H54 (cell line): Measurements from ENCODE around the gene NT5DC1.

ENCODE experiments used
- DNase-seq: peaks from one replicate; pipeline ENCODE4 v3.0.0; 2011; ENCODE audit warnings: low spot score, mixed read lengths; ENCODE audit not compliant: insufficient read length
- FAIRE-seq: peaks from 3 replicates; lab custom pipeline; 2011; peaks lifted over from hg19 to GRCh38; lab: Jason Lieb, UNC
- POLR2A ChIP-seq: IDR thresholded peaks from 2 replicates; pipeline ENCODE4 v1.6.1; 2011; ENCODE audit warnings: low read depth, mild to moderate bottlenecking, low read length

The NT5DC1 gene

DNA sequence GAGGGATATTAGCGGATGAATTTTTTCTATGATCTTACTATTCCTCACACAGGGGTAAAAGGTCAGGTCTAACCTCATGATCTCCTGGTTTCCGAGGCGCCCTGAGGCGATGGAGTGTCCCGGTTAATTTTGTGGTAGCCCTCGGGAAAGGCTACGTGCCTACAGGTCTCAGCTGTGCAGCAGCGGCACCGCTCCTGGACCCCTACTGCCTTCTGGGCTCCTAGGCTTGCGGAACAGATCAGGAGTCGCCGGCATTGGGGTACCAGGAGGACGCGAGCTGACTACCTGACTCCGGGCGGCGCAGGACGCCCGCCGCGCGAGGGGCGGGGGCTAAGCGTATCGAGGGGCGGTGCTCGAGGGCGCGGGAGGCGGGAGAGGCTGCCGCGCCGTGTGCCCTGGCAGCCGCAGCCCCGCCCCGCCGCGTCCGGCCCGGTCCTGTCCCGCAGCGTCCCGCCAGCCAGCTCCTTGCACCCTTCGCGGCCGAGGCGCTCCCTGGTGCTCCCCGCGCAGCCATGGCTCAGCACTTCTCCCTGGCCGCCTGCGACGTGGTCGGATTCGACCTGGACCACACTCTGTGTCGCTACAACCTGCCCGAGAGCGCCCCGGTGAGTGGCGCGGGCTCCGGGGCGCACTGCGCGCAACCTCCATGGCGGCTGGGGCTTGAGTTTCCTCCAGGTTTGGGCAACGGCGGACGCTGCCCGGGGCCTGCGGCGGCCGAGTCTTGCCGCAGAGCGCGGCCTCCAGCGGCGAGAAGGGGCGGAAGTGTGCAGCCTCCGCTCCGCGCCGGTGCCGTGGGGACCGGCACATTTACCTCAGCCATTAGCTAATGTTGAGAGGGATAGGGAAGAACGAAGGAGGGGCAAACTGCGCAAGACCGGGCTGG is at the start of gene NT5DC1:
NT5DC1 (plus strand) TSS at position 435 of the 883 bp plus-strand sequence; CDS start at position 513, 78 bp downstream.
- peak; percentile 63 for DNase-seq
- no peak for FAIRE-seq
- peak; percentile 84 for TF ChIP-seq POLR2A

DNA sequence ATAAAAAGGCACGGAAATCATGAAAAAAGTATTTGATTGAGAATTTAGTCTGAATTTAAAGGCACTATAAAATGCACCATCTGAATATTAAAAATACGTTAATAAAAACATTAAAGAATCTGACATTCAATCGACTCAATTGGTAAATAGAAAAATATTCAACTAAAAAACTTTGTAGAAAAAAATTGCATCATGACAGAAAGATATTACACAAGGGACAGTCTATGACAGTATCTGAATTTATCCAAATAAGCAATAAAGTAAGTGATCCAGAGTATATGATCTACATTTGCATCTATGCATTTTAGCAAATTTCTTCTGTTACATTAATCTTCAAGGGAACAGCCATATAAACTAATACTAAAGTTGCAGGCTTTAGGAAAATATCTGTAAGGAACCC is 49.4 kb upstream of the NT5DC1 start:
- no peak for TF ChIP-seq POLR2A
- no peak for FAIRE-seq
- DNase-seq: no peak

DNA sequence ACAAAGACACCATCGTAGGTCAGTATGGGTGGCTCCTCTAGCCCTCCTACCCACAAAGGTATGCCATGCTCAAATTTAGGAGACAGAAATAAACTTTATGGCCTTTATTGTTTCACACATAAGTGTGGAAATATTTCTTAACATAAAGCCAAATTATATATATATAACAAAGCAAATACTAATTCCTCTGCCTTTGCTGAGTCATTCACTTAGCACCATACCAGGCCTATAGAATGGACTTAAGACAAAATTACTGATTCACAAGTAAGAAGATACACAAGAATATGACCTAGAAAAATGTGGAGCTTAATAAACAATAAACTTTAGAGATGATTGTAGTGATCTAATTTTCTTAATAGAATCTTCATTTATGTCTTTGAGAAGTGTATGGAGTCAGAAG is 45.1 kb upstream of the NT5DC1 start:
- TF ChIP-seq POLR2A: no peak
- FAIRE-seq (no peak), DNase-seq (no peak)

DNA sequence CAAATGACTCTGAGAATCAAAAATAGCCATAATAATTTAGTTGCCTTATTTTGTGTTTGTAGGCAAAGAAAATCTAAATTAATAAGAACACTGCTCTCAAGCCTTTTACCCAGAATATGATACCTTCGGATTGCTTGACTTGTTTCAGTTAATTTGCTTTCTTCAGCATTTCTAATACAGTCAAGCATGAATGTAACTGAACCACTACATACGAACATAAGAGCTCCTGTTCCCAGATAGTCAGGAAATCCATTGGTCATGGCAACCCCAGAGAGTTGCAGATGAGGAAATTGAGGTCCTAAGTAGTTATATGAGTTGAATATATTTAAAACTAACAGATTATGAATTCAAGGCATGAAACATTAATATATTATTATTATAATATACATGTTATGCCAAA is 42.9 kb upstream of the NT5DC1 start:
- DNase-seq (no peak), FAIRE-seq (no peak)
- no peak for TF ChIP-seq POLR2A

DNA sequence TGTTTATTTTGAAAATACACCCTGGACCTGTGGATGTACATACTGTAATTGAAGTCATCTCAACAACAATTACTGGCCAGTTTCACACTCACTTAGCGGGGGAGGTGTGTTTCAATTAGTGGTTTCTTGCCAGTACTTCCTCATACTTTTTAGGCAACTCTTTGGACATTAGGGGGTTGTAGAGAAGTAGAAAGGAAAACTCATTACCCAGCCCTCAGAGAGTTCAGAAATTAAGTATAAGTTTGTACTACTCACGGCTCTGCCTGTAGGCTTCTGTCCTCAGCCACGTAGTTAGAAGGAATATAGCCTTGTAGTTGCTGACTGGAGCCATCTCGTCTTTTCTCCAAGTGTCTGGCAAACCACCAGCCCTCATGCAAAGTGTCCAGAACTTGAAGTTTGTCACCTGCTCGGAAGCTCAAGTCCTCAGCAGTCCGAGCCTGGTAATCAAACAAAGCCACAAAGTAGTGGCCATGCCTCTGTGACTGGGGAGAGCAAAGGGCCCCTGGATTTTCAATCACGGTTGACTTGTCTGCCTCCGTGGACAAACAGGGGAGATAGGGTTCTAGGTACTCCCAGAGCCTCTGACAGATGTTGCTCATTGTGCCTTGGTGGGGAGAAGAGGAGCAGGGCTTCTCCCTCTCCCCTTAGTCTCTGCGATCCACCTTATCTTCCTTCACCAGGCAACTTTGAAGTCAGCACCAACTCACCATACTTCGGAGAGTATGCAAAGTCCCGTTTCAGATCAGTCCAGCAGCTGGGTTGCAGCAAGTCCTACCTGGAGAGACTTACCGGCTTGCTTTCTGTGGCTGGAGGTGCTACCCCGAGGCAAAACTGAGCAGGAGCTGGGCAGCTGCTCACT is 40.7 kb upstream of the NT5DC1 start:
- TF ChIP-seq POLR2A: no peak
- FAIRE-seq (no peak), DNase-seq (no peak)

DNA sequence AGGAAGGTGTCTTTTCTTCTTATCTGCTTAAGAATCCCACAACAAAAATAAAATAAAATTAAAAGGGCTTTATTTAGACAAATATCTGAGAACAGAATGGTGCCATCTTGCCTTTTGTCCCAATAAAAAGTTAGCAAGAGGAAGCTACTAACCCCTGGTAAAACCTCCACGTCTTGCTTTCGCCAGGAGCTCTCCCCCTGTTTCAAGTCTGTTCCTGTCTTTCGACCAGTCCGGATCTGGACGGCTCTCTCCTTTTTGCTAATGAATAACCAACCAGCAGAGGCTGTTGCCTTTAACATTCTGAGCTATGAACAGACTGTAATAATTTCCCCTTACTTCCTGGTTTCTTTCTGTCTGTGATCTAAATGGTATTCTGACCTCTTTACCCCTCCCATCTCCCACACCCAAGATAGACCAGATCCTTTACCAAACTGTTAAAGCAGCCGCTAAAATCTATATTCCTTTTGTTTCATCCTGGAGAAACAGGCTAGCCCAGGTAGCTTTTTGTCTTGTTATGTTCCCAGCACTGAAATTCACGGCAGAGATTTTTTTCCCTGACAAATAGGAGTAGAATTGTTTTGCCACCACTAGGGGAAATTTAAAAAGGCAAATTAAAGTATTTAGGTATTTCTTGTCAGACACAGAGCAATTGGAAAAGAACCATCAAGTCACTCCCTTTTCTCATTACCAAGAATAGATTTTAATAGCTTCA is 39.9 kb upstream of the NT5DC1 start, which contains the start of gene FRK:
FRK (minus strand) TSS at position 320 of the 712 bp plus-strand sequence. CDS start 580 bp downstream, outside the sequence.
- FAIRE-seq (no peak), DNase-seq (no peak)
- TF ChIP-seq POLR2A: no peak

DNA sequence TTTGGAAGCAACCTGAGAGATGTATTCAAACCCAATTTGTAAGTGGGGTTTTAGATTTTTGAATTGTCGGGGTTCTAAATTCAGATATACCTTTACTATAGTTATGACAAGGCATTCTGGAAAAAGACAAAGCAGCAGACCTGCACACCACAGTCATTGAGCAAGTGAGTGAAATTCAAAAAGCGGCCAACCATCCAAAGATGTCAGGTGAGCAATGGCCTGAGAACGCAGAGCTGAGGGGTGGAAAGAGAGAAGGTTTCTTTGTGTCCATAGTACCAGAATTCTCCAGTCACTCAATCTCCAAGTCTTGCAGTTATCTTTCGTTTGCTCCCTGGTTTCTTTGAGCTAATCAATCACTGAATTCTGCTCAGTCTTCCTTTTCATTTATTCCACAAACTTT is 38.2 kb upstream of the NT5DC1 start:
- DNase-seq (no peak), FAIRE-seq (no peak)
- TF ChIP-seq POLR2A: no peak

DNA sequence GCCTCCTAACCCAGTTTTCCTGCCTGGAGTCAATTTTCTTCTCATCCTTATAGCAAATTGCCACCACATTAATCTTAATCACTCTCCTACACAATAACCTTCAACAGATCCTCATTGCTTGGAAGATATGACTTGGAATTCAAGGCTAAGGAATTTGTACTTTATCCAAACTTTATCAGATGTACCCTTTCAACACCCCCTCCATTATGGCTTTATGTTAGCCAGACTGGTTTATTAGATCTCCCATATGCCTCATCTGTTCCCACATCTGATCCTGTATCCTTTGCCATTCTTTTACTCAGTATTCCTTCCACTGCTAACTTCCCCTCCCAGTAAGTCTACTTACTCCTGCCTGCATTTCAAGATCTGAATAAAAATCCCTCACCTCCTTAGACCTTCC is 36.0 kb upstream of the NT5DC1 start:
- no peak for FAIRE-seq
- DNase-seq: no peak
- TF ChIP-seq POLR2A: no peak

DNA sequence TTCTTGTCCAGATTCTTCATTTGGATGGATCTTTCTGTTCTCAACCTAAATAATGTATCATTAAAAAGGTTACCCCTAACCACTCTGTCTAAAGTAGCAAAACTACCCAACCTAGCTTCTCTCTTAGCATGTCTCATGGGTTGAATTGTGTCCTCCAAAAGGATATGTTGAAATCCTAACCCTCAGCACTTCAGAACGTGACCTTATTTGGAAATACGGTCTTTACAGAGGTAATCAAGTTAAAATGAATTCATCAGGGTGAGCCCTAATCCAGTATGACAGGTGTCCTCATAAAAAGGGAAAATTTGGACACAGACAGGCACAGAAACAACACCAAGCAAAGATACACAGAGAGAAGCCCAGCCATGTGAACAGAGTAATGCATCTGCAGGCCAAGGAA is 33.9 kb upstream of the NT5DC1 start:
- no peak for TF ChIP-seq POLR2A
- DNase-seq: no peak
- FAIRE-seq: no peak

DNA sequence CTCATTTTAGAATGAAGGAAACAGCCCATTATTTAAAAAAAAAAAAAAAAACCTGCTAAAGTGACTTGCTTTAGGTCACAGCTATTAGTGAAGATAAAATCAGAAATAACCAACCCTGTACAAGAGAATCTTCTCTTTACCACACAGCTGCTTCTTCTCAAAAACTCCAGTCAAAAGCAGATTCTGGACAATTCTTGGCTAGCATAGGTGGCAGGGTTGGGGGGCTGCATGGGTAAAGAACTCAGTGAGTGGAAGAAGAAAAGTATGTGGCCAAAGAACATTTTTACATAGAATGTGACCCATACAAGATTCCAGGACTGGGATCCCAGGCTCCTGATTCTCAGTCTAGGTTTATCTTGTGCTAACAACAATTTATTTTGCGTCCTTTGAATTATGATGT is 30.6 kb upstream of the NT5DC1 start:
- FAIRE-seq: no peak
- DNase-seq: no peak
- no peak for TF ChIP-seq POLR2A

DNA sequence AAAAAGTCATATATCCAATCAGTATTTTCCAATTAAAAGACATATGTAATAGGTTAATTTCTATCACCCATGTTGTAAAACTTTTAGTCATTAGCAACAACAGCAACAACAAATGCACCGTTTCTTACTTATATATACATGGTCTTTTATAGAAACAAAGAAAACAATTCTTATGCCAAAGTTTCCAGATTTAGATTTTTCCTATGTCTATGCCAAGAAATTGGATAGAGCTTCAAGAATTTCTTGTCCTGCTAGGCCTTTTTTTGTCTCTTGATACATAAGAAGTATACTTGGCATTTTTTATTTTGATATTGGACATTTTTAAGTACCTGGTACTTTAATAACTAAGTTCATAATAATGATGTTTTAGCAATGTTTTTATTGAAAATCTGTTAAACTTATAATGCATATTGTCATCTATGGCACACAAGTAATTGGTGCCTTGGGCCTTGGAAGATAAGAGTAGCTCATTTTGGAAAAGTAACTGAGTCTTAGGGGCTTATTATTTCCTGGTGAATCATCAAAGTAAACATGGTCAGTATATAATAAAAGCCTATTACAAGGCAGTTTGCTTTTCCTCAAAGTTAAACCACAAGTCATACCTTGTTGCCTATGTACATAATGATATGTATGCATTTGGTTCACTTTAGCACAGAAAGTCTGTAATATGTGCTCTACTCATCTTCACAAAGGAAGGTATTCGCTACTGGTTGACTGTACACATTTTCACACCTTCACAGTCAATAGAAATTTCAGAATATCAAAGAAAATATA is 29.9 kb upstream of the NT5DC1 start:
- FAIRE-seq (no peak), DNase-seq (no peak)
- no peak for TF ChIP-seq POLR2A

DNA sequence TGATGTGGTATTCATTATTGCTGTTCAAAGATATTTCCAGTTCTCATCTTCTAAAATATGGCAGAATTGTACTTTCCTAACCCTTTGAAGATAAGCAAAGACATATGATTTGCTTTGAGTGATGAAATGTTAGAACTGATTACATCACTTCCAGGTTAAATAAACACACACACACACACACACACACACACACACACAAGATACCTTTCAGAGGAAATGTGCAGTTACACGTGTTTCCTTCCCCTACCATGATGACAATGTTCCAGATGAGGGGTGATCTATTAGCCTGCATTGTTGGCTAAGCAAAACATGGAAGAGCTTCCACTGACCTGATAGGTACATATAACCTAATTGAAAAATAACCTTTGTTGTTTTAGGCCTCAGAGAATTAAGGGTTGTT is 28.3 kb upstream of the NT5DC1 start:
- DNase-seq: no peak
- no peak for FAIRE-seq
- TF ChIP-seq POLR2A: no peak

DNA sequence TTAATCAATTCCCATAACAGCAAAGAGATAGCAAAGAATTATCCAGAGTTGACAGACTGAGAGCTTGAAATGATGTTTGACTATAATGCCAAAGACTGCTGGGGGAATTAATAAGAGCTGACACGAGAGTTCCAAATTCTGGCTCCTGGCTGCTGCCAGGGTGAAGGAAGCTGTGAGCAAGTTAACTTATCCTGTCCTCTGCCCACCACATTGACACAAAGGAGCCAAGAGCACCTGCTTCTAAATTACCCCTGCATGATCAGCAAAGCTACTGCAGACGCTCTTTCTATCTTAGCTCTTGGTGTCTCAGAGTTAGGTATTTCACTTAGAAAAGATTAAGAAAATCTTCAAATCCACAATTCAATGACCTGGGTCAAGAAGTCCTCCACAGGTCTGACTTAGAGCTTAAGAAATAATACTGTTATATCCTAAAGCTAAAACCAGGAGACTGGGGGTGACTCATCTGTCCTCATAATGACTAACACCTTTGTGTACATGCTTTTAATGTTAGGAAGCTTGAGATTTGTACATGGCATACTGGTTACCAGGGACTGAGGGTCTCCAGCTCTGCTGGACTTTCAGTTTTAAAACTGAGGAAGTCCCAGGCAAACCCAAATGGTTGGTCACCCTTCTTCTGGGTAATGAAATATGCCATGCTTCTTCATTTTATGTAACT is 26.8 kb upstream of the NT5DC1 start:
- FAIRE-seq: peak; percentile 6
- TF ChIP-seq POLR2A: no peak
- DNase-seq: no peak
